HCT116 (cell line): ENCODE data around the gene ARHGAP10. TPM values are rescaled to one million over a fixed set of nuclear protein-coding genes. Genes with fewer than 3 reads are reported as not detected.

Experiments
- ATAC-seq: fragments of 200-7000 bp; cut with Tn5 transposase; 2 replicates; pipeline ENCODE4 v1.9.1; 2020; ENCODE audit warnings: mild to moderate bottlenecking, moderate library complexity
- BruUV-seq: library from RNA; stranded (reverse); fragments of 400-500 nt; replicated peaks from 2 replicates; lab custom pipeline; 2021; lab: Mats Ljungman, UMichigan
- CTCF ChIA-PET: fragments of 300-600 bp; sonication (Branson Sonifier 250); formaldehyde crosslinking; loops from one replicate; lab custom pipeline; 2021; ENCODE audit warnings: antibody characterized with exemption; lab: Charles Lee
- POLR2A ChIA-PET: fragments of 300-600, 350-600 bp; sonication (Branson Sonifier 250); formaldehyde crosslinking; loops from one replicate; lab custom pipeline; 2021; ENCODE audit warnings: antibody characterized with exemption; lab: Charles Lee
- RAD21 ChIA-PET, 2 experiments: fragments of 300-600 bp; sonication (Branson Sonifier 250); formaldehyde crosslinking; loops; one replicate each; lab custom pipeline; 2023; ENCODE audit warnings: low total read pairs in 2 of 2; ENCODE audit not compliant: uncharacterized antibody in 2 of 2, unreplicated experiment in 2 of 2, low non-redundant PET in 1 of 2; lab: Charles Lee
- DNase-seq: peaks from one replicate; pipeline ENCODE4 v3.0.0-alpha.2; 2010; ENCODE audit warnings: low read depth, low spot score
- H2AFZ ChIP-seq: fragments of 200-600 bp; shearing (Covaris generic), sonication (generic); 2 replicates; pipeline ENCODE4 v1.6.1; 2017; ENCODE audit warnings: low read depth, mixed run types, mixed read lengths, antibody characterized with exemption, low read length; ENCODE audit not compliant: poor library complexity, severe bottlenecking
- H3K27ac ChIP-seq: 2 replicates; pipeline ENCODE4 v1.5.1; 2012; ENCODE audit warnings: low read depth, low read length
- H3K27me3 ChIP-seq: fragments of 200-600 bp; sonication (generic); 2 replicates; pipeline ENCODE4 v1.6.1; 2016; ENCODE audit warnings: mixed run types, low read length, mixed read lengths; ENCODE audit not compliant: insufficient read depth
- H3K36me3 ChIP-seq, 2 experiments: fragments of 200-500 bp in 1 of 2; fragments of 200-600 bp in 1 of 2; sonication (Bioruptor generic) in 1 of 2; sonication (generic) in 1 of 2; 2 replicates each; pipeline versions ENCODE4 v1.5.1 to v1.6.1; 2014 to 2016; ENCODE audit warnings: low read length in 2 of 2, inconsistent platforms in 1 of 2, mixed read lengths in 1 of 2, mixed run types in 1 of 2; ENCODE audit not compliant: insufficient read depth in 2 of 2, control insufficient read depth in 1 of 2
- H3K4me1 ChIP-seq, 2 experiments: fragments of 200-600 bp in 1 of 2; sonication (generic) in 1 of 2; 2 replicates each; pipeline versions ENCODE4 v1.5.1 to v1.6.1; 2012 to 2017; ENCODE audit warnings: low read length in 2 of 2, inconsistent platforms in 1 of 2, mild to moderate bottlenecking in 1 of 2, mixed read lengths in 1 of 2, mixed run types in 1 of 2, moderate library complexity in 1 of 2; ENCODE audit not compliant: insufficient read depth in 2 of 2, control insufficient read depth in 1 of 2
- H3K4me2 ChIP-seq: fragments of 200-600 bp; sonication (generic); 2 replicates; pipeline ENCODE4 v1.6.1; 2017; ENCODE audit warnings: mixed run types, low read length, mixed read lengths
- H3K4me3 ChIP-seq, 2 experiments: fragments of 200-600 bp in 1 of 2; sonication (generic) in 1 of 2; replicated peaks in 1 of 2; 2 replicates each; pipeline ENCODE4 v1.5.1; 2011 to 2016; ENCODE audit warnings: low read length in 2 of 2, control low read depth in 1 of 2, low read depth in 1 of 2, mild to moderate bottlenecking in 1 of 2, mixed read lengths in 1 of 2, mixed run types in 1 of 2
- H3K79me2 ChIP-seq: fragments of 200-600 bp; sonication (generic); 2 replicates; pipeline ENCODE4 v1.6.1; 2017; ENCODE audit warnings: mild to moderate bottlenecking, mixed run types, low read length, moderate library complexity, mixed read lengths; ENCODE audit not compliant: insufficient read depth
- H3K9ac ChIP-seq: fragments of 200-600 bp; sonication (generic); 2 replicates; pipeline ENCODE4 v1.6.1; 2016; ENCODE audit warnings: low read length, mixed read lengths
- H3K9me2 ChIP-seq: fragments of 200-600 bp; sonication (generic), shearing (Covaris generic); 2 replicates; pipeline ENCODE4 v1.6.1; 2017; ENCODE audit warnings: mixed run types, mild to moderate bottlenecking, moderate library complexity; ENCODE audit not compliant: insufficient read depth
- H3K9me3 ChIP-seq, 2 experiments: fragments of 200-500 bp in 1 of 2; fragments of 200-600 bp in 1 of 2; sonication (Bioruptor generic) in 1 of 2; sonication (generic) in 1 of 2; 2 replicates each; pipeline ENCODE4 v1.6.1; 2014 to 2017; ENCODE audit warnings: low read length in 2 of 2, mixed read lengths in 2 of 2, inconsistent platforms in 1 of 2, low read depth in 1 of 2, mild to moderate bottlenecking in 1 of 2, mixed run types in 1 of 2, moderate library complexity in 1 of 2; ENCODE audit not compliant: control insufficient read depth in 1 of 2, insufficient read depth in 1 of 2
- H4K20me1 ChIP-seq: fragments of 200-600 bp; sonication (generic), shearing (Covaris generic); 2 replicates; pipeline ENCODE4 v1.6.1; 2017; ENCODE audit warnings: mixed run types, mild to moderate bottlenecking, moderate library complexity; ENCODE audit not compliant: insufficient read depth
- ATF3 ChIP-seq: IDR thresholded peaks from 2 replicates; pipeline ENCODE4 v1.6.1; 2012
- CTCF ChIP-seq, 3 experiments: fragments of 200-600 bp in 1 of 3; sonication (generic) in 1 of 3; IDR thresholded peaks in 2 of 3; conservative IDR thresholded peaks in 1 of 3; 2 replicates each; pipeline ENCODE4 v1.5.1; 2012 to 2017; ENCODE audit warnings: low read depth in 2 of 3, low read length in 2 of 3, antibody characterized with exemption in 1 of 3, borderline replicate concordance in 1 of 3, control low read depth in 1 of 3, mild to moderate bottlenecking in 1 of 3, mixed read lengths in 1 of 3, mixed run types in 1 of 3, moderate library complexity in 1 of 3; ENCODE audit not compliant: insufficient read depth in 1 of 3
- MAX ChIP-seq: IDR thresholded peaks from 2 replicates; pipeline ENCODE4 v1.6.1; 2012
- RAD21 ChIP-seq: IDR thresholded peaks from 2 replicates; pipeline ENCODE4 v1.6.1; 2012; ENCODE audit warnings: low read depth, mild to moderate bottlenecking
- SIN3A ChIP-seq: IDR thresholded peaks from 2 replicates; pipeline ENCODE4 v1.6.1; 2012; ENCODE audit warnings: low read depth
- TCF7L2 ChIP-seq: IDR thresholded peaks from 2 replicates; pipeline ENCODE4 v1.7.0; 2011; ENCODE audit warnings: borderline replicate concordance, inconsistent platforms; ENCODE audit not compliant: insufficient read depth, insufficient read length; ENCODE audit errors: extremely low read depth
- intact Hi-C: fragments of 100-400 bp; cut with micrococcal nuclease; formaldehyde crosslinking; loops from 2 replicates; pipeline ENCODE4 v1.10.0; 2022
- total RNA-seq: library from RNA; stranded (reverse); gene quantifications from one replicate; pipeline ENCODE4 v1.2.1, GENCODE V29; 2021; ENCODE audit not compliant: unreplicated experiment

ARHGAP10 gene
- total RNA-seq, 1 experiment from 2014 or later: 24.7 TPM

- H3K4me3 ChIP-seq: no peak overlapping the region
- H3K9me2 ChIP-seq: no peaks in the 10 kb centered on the region
- H3K4me1 ChIP-seq: no peaks in the 10 kb centered on the region
- no peaks in the 10 kb centered on the region for H3K36me3 ChIP-seq
- H3K27ac ChIP-seq: no peak overlapping the region
- H3K79me2 ChIP-seq: peaks cover 10% of the 10 kb centered on the region
- DNase-seq (peak; percentile 13), ATAC-seq (peak; percentile 94)
- TF ChIP-seq MAX (no peak), CTCF (IDR thresholded peaks at IDR 0.05 in 2 of 3, conservative IDR thresholded peaks at IDR 0.05 in 1 of 3; ENCODE audit: borderline replicate concordance in 1 of 3, insufficient read depth in 1 of 3, low read depth in 2 of 3, low read length in 2 of 3) (peak; percentile 60 to 79 (median 76); a peak in 5 of 6 replicates), TCF7L2 (no peak), ATF3 (no peak), SIN3A (no peak), RAD21 (peak; percentile 73)
- no TSS peak for BruUV-seq
- intact Hi-C loops: loop anchor here (10.0 kb wide), 1 partner anchor 461 kb away; the partner anchor contains the start of gene NR3C2
- no peak overlapping the region for H3K4me2 ChIP-seq
- ChIA-PET CTCF (interaction anchor here (0.6 to 1.2 kb wide), 5 partner anchors 9 to 1047 kb away, joined by 3 to 5 read pairs (median 3); no protein-coding TSS in a partner anchor), POLR2A (no interaction called here), RAD21 (no interaction called here)
- no peak overlapping the region for H2AFZ ChIP-seq
- H3K27me3 ChIP-seq: no peaks in the 10 kb centered on the region
- 0 out of 2 replicates have a peak, but pooled peaks cover 3% of the 10 kb centered on the region for H4K20me1 ChIP-seq
- no peak overlapping the region for H3K9ac ChIP-seq
- no peaks in the 10 kb centered on the region for H3K9me3 ChIP-seq
These were observed 252.3 kb downstream of the ARHGAP10 start for GRCh38 chr4:147984065-147984777.
